ENCODE measurements around the gene C5orf52.
"Not testable (repeated sequence)": the region's sequence is repeated elsewhere in the genome, so short reads cannot be mapped to it uniquely, and the experiment has no call there.

Gene C5orf52

DNA sequence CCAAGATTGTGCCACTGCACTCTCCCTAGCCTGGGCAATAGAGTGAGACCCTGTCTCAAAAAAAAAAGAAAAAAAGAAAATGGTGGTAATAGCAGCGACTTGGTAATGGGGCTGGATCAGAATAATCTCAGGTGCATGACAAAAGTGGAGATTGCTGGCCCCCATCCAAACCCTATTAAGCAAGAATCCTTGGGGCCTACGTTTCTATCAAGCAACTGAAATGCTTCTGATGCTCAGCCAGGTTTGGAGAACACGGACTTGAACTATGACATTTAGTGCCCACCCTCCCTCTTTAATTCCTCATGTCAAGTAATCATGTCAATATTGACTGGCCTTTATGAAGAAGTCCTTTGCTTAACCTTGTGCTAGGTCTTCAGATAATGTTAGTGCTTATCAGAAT is 6.6 kb downstream of the C5orf52 start:
- DNase-seq (ENCODE audit: low read depth in 3 of 3, low spot score in 1 of 3): no peak

DNA sequence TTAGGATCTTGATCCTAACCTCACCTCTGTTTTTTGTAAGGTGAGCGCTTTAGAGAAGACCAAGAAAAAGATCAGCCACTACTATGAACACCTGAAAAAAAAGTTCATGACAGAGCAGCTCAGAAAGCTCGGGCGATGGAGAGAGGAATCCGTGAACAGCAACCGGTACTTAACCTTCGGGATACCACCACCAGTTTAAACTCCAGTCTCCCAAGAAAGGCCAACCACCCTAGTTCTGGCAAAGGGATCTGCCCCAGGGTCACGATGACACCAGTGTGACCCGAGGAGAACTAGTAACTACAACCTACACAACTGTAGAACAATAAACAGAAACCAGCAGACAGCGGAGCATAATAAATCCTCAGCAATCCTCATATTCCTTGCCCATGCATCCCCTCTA is 8.5 kb downstream of the C5orf52 start:
- no peak for DNase-seq (ENCODE audit: low read depth in 3 of 3, low spot score in 1 of 3)

DNA sequence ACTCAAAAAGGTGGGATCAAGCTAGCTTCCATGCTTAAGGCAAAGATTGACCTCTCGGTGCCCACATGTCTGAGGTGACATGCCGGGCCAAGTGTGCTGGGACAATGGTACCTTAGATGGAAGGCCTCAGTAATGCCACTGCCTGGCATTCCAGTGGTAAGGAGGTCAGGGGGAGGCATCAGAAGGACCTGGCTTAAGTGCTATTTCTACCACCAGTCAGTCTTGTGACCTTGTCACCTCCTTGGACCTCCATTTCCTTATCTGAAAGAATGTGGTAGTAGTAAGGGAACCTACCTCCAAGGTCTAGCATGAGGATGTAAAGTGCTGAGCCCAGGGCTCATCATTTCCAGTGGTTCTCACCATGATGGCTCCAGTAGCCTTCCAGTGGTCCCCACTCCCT is 8.9 kb downstream of the C5orf52 start:
- no peak for DNase-seq (ENCODE audit: low read depth in 3 of 3, low spot score in 1 of 3)

DNA sequence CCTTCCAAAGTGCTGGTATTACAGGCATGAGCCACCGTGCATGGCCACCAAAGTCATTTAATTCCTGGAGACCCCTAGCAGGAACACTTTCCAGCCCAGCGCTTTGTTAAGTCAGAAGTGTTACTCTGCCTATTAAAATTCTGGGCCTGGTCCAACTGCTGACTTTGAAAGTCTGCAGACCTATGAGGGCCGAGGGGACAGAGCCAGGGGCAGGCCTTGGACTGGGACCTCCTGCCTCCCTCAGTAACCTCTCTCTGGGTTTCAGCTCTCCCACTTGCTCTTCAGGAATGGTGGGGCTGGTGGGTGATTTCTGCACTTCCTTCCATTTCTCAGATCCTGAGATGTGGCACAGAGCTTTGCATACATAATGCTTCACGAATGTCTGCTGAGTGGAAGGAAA is 9.7 kb downstream of the C5orf52 start:
- no peak for DNase-seq (ENCODE audit: low read depth in 3 of 3, low spot score in 1 of 3)

DNA sequence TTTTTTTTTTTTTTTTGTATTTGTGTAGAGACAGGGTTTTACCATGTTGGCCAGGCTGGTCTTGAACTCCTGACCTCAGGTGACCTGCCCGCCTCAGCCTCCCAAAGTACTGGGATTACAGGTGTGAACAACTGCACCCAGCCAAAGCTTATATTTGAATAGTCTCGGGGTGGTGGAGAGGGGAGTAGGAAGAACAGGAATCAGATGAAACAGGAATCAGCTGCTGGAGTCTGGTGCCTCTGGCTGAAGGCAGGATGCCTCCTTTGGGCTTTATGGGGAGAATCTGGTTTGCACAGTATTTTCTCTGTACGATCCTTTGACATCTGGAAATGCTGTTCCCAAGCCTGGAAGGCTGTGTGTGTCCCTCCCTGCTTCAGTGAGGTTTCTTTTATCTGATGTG is 10.9 kb downstream of the C5orf52 start:
- DNase-seq (ENCODE audit: low read depth in 3 of 3, low spot score in 1 of 3): no peak

DNA sequence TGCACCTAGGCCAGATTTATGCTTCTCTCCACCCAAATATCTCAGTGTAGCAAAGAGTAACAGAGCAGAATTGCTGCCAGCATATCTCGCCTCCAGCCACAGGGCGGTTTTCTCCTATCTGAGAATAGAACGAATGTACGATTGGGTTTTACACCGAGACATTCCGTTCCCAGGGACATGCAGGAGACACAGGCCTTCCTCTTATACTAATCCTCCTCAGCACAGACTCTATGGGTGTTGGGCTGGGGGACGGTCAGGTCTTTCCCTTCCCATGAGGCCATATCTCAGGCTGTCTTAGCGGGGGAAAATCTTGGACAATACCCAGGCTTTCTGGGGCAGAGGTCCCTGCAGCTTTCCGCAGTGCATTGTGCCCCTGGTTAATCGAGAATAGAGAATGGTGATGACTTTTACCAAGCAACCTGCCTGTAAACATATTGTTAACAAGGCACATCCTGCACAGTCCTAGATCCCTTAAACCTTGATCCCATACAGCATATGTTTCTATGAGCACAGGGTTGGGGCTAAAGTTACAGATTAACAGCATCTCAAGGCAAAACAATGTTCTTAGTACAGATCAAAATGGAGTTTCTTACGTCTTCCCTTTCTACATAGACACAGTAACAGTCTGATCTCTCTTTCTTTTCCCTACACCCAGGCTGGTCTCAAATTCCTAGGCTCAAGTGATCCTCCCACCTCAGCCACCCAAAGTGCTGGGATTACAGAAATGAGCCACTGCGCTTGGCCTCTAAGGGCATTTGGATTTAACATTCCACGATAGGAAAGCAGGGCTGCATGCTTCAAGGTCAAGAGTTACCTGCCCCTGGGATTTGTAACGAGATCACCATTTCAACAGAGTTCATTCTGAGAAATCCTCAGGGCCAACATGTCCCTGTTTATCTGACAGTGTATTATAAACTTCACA is 15.2 kb downstream of the C5orf52 start:
- DNase-seq (ENCODE audit: low read depth in 3 of 3, low spot score in 1 of 3): not testable (repeated sequence)

DNA sequence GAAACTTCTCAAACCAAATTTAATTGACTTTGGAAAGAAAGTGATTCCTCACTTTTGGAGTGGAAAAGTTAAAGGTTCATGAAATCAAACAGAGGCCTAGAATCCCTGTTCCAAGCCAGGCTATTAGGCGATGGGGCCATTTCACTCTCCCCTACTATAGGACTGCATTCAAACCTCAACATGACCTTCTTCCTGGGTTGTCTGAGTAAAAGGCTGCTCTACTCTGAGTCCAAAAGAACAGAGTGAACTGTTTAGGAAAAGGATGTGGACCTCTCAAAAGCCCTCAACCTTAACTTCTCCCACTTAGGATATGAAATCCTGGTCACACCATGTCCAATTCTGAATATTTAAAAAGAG is 15.8 kb downstream of the C5orf52 start:
- DNase-seq (ENCODE audit: low read depth in 3 of 3, low spot score in 1 of 3): no peak

DNA sequence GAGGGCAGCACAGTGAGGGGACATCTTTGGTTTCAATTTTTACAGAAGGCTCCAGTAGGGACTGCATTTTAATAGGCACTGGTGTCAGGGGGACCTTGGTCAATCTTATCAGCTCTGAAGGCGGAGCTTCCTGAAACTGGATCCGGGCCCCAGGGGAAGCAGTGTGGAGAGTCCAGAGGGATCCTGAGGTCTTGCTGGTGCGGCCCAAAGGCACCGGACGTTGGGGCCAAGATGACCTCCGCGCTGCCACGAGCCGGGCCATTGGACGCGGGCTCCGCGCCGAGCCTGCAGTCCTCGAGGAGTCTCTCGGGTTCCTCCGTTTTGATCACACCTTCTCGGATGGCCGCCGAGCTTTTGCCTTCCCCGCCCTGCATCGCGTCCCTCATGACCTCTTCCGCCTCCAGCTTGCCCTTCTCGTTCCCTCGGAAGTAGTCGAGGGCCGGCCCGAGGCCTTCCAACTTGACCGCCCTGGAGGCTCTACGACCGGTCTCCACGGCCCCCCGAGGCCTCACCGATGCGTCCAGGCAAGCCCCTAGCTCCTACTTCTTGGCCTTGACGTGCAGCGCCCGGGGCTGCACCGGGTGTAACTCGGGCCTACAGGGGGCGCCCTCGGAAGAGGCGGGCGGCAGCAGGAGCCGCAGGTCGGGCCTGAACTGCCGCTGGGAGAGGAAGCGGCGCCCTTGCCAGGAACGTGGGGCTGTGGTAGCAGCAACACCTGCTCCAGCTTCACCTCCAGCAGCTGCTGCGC is 18.8 kb downstream of the C5orf52 start:
- DNase-seq (ENCODE audit: low read depth in 3 of 3, low spot score in 1 of 3): no peak

DNA sequence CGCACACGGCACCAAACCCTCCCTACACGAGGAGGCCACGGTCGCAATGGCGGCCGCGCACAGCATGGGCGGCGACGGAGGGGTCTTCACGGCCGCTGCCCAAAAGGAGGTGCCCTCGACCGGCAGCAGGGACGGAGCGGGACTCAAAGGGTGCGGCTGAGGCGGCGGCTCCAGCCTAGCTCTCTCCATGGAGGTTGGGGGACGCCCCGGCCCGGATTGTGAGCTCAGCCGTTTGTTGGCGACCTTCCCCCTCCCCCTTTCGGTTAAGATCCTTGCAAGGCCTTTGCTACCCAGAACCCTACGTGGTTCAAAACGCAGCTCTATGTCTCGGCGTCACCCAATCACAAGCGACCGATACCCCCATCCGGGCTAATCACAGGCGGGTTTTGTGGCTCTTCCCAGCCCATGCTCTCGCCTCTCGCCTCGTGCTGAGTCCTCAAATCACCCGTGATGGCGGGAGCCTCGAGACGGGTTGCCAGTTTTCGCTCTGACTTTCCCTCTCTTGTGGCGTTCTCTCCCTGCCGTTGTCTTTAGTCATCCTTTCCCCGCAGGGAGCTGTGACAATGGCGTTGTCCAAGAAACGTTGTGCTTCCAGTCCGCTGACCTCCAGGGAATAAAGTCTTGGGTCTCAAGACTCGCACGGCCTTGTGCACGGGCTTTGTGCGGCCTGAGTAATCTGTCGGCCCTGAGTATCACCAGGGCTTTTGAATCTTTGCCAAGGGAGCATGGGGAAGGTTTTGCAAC is 19.5 kb downstream of the C5orf52 start:
- DNase-seq (ENCODE audit: low read depth in 3 of 3, low spot score in 1 of 3): no peak

DNA sequence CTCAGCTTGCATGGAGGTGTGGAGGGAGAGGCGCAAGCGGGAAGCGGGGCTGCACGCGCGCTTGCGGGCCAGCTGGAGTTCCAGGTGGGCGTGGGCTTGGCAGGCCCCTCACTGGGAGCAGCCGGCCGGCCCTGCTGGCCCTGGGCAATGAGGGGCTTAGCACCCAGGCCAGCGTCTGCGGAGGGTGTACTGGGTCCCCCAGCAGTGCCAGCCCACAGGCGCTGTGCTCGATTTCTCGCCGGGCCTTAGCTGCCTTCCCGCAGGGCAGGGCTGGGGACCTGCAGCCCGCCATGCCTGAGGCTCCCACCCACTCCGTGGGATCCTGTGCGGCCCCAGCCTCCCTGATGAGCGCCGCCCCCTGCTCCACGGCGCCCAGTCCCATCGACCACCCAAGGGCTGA is 22.5 kb downstream of the C5orf52 start:
- DNase-seq (ENCODE audit: low read depth in 3 of 3, low spot score in 1 of 3): not testable (repeated sequence)

DNA sequence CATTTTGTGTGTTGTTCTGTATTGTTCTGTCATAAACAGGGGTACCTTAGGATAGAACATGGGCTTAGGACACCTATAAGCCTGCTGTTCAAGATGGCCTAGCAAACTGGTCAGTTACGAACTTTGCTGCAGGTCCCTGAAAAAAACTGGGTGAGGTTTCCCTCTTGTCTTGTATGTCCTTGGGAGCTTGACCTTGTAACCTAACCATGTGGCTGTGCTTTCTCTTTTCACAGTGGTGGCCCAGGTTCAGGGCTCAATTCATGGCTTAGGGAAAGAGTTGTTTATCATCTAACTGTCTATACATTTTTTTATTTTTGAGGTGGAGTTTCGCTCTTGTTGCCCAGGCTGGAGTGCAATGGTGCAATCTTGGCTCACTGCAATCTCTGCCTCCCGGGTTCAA is 24.8 kb downstream of the C5orf52 start:
- DNase-seq (ENCODE audit: low read depth in 3 of 3, low spot score in 1 of 3): not testable (repeated sequence)

DNA sequence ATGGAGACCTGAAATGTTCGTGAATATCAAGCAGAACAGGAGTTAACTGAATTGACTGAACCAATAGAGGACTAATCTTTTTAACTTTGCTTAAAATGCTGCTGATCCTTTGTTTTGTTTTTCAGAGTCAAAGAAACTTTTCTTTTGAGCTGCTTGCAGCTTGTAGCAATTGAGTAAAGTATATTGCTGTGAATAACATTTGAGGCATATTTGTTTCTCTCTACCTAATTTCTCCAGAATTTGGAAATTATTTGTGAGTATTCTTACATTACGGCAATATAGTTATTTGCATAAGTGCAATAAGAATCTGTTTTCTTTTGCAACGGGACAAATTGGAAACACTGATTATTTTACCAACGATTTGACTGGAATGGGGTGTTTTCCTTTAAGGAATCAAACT is 27.3 kb downstream of the C5orf52 start:
- DNase-seq (ENCODE audit: low read depth in 3 of 3, low spot score in 1 of 3): not testable (repeated sequence)

DNA sequence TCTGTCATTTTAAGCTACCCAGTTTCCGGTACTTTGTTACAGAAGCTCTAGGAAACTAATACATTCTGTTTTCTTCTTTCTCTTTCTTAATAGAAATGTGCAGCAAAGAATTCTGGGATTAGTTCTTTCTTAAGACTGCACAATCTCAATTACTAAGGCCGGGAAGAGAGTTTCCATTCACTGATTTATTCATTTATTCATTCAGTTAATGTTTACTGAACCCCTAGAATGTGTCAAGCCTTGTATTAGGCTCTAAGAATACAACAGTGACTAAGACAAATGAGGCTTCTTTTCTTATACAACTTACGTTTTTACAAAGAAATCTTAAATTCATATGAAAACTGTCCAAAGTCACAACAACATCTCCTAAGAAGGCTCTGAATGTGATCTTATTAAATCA is 32.4 kb downstream of the C5orf52 start:
- no peak for DNase-seq (ENCODE audit: low read depth in 3 of 3, low spot score in 1 of 3)

DNA sequence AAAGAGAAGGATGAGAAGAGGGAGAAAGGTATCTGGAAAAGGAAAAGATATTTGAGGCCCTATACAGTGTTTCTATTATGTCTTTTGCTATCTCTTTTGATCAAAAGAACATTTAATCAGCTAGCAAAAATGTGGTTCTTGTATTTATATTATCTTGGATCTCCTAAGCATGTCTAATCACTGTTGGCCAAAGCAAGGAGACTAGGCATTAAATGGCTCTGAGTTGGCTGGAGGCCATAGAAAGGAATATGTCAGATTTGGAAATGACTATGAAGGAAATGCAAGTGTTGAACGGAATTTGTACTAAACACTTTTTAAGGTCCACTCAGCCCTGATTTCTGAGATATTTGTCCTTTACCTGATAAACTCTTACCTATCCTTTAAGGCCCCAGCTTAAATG is 37.5 kb downstream of the C5orf52 start:
- no peak for DNase-seq (ENCODE audit: low read depth in 3 of 3, low spot score in 1 of 3)

DNA sequence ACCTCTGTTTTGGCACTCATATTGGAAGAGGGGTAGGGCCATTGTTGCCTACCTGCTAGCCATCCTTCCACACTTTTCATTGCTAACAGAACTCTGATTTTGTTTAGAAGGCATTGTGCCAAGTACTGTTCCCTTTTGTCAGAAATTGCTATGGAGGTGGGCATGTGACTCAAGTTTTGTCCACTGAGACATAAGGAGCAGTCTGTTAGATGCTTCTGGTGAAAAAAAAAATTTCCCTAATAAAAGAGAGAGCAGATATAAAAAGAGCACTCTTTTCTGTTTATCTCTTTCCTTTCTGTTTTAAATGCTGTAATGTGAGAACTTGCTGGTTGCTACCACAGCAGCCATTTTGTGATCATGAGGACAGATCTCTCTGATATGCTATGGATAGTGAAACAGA is 38.0 kb downstream of the C5orf52 start:
- no peak for DNase-seq (ENCODE audit: low read depth in 3 of 3, low spot score in 1 of 3)

DNA sequence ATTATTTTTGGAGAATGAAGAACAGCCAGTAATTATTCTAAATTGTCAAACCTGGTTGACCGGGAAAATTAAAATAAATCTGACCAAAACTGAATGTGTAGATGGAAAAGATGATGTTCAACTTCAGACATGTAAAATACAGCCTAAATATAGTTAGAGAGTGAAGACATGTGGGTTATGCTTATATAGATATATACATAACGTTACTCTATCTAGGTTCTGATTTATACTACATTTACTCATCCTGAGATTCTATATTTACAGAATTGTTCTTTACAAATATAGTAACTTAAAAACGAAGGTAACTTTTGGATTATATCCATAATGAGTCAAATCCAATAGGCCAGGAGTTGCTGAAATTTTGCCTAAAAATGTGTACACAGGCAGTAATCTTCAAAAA is 39.1 kb downstream of the C5orf52 start:
- no peak for DNase-seq (ENCODE audit: low read depth in 3 of 3, low spot score in 1 of 3)

DNA sequence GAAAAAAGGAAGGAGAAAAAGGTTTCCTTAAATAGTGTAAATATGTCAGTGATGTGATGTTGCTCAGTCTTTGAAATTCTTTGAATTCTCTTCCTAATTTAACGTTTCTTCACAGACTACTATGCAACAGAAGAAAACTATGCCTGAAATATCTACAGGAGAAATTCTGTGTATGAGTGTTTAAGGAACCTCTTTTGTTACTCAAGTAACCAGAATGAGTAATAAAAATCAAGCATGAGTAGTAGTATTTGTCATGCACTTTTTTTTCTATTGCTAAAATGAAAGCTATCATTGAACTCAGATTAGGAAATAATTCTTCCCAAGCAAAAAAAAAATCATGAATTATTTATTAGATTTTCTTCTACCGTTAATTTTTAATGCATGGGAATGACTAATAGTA is 39.5 kb downstream of the C5orf52 start:
- DNase-seq (ENCODE audit: low read depth in 3 of 3, low spot score in 1 of 3): no peak

DNA sequence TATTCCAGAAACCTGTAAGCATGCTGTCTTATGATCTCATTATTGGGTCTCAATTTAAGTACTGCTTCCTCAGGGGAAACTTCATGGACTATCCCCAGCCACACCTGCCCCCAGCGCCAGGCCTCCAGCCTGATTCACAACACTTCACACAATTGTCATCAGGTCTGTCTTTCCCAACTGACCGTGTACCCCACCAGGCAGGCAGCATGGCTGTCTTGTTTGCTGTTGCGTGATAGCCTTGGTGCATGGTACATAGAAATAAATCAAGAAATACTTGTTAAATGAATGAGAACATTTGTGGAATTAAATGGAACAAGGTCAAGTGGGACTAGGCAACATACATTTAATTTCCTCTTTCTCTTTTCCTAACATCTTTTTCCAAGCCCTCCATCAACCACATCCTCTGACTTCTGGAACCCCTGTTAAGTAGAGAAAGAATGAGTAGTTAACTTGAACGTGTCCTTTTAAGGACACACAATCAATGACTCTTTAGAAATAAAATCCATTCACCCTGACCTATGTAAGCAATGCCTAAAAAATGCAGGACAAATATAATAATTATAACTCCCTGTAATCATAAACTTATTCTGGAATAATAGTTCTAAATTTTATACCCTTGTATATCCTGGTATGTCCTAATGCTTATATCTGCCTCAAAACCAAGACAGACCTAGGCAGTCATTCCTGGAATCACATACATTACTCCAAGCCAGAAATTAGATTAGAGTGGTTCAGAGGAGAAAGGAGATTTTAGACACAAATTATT is 42.7 kb downstream of the C5orf52 start:
- DNase-seq (ENCODE audit: low read depth in 3 of 3, low spot score in 1 of 3): no peak

DNA sequence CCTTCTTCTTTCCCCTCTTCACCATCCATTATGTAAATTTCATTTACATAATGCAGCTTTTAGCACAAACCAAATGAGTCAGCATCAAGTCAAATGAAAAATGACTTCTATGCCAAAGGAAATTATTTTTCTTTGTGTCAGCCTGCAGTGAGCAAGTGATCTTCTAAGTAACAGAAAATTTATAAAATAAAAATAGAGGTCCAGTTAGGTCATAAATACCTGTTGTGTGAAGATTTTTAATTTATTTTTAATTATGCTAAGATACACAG is 43.2 kb downstream of the C5orf52 start:
- no peak for DNase-seq (ENCODE audit: low read depth in 3 of 3, low spot score in 1 of 3)

DNA sequence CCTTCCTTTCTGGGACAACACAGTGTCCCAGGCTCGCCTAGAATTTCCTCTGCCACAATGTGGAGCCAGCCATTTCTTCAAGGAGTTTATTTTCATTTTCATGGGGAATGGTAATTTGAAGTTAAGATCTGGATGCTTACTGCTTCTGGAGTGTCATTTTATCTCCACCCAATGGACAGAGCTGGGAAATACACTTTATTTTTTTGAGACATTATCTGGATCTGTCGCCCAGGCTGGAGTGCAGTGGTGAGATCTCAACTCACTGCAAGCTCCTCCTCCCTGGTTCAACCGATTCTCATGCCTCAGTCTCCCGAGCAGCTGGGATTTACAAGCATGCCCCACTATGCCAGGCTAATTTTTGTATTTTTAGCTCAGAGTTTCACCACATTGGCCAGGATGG is 47.2 kb downstream of the C5orf52 start:
- no peak for DNase-seq (ENCODE audit: low read depth in 3 of 3, low spot score in 1 of 3)

DNA sequence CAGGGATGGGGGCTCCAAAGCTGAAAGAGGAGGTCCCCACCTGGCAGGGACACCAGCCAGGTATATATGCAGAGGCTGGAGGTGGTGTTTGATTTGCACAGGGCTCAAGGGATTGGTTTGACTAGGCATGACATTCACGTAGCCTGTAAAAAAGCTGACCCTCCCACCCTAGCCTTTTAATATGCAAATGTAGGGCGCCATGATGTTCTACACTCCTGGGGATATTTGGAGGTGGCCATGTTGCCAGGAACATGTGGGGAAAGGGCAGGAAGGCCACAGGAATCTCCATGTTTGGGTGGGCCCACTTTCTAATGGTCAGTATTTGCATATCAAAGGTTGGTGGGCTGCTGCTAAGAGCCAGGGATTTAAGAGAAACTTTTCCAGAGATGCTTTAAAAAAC is 47.9 kb downstream of the C5orf52 start:
- DNase-seq (ENCODE audit: low read depth in 3 of 3, low spot score in 1 of 3): no peak

Measured in stimulated activated CD4-positive, alpha-beta T cell treated with anti-CD3 and anti-CD28 coated beads, TNF-alpha, amount 100 ng/mL, for 1 hour (primary cell).